Astrocyte of the cerebellum (primary cell): ENCODE results near the gene ABCA4.

Experiments
- DNase-seq: peaks from one replicate; pipeline ENCODE4 v3.0.0-alpha.2; 2011; ENCODE audit warnings: low read depth
- H3K4me3 ChIP-seq: 2 replicates; pipeline ENCODE4 v1.5.1; 2011; ENCODE audit warnings: mild to moderate bottlenecking, low read depth, low read length, moderate library complexity
- in situ Hi-C: cut with HindIII; loops from 2 replicates; pipeline ENCODE4 v1.10.0; 2017; ENCODE audit warnings: low sequenced_read_pairs
- TF ChIP-seq, protein P1 (sequence below): IDR thresholded peaks from 2 replicates; pipeline ENCODE4 v1.5.1; 2012; ENCODE audit warnings: low read length, low read depth, moderate library complexity, mild to moderate bottlenecking; ENCODE audit errors: missing control alignments

Gene ABCA4

DNA sequence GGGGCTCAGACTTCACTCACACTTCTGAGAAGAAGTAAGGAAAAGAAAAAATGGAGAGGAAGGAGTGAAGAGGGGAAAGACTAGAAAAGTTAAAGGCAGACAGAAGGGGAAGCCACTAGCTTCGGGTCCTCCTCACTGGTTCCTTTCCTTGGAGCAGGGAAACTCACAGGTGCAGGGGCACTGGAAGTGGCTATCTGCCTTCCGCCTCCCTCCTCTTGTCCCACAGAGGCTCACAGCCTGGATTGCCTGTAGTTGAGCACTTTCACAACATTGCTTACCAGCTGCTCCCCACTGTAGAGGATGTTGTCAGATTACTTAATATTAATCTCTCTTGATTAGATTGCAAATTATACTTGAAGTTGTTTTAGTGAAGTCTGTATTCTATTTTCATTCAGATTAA is 21.6 kb upstream of the ABCA4 start:
- DNase-seq = no peak
- in situ Hi-C loops = no loop called here
- H3K4me3 ChIP-seq = no peak overlapping the region
- TF ChIP-seq, protein P1, sequence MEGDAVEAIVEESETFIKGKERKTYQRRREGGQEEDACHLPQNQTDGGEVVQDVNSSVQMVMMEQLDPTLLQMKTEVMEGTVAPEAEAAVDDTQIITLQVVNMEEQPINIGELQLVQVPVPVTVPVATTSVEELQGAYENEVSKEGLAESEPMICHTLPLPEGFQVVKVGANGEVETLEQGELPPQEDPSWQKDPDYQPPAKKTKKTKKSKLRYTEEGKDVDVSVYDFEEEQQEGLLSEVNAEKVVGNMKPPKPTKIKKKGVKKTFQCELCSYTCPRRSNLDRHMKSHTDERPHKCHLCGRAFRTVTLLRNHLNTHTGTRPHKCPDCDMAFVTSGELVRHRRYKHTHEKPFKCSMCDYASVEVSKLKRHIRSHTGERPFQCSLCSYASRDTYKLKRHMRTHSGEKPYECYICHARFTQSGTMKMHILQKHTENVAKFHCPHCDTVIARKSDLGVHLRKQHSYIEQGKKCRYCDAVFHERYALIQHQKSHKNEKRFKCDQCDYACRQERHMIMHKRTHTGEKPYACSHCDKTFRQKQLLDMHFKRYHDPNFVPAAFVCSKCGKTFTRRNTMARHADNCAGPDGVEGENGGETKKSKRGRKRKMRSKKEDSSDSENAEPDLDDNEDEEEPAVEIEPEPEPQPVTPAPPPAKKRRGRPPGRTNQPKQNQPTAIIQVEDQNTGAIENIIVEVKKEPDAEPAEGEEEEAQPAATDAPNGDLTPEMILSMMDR = no peak

DNA sequence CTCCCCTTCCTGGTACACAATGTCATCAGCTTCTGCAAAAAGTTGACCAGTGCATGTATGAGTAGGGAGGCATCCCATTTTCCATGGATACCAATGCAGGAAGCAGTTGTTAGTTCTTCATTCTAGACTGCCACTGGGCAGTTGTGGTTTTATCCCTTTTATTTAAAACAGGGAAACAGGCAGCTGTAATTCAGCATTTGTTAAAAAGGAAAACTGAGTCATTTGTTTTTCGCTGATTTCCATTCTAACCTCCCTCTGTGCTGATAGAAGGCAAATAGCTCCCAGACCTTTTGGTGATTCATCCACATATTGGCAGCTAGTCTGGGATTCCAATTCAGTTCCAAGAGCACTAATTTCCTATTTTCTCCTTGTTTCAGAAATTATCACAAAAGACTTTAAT is 21.1 kb upstream of the ABCA4 start:
- H3K4me3 ChIP-seq = no peak overlapping the region
- DNase-seq = peak; percentile 62
- in situ Hi-C loops = no loop called here
- TF ChIP-seq, protein P1 = no peak

DNA sequence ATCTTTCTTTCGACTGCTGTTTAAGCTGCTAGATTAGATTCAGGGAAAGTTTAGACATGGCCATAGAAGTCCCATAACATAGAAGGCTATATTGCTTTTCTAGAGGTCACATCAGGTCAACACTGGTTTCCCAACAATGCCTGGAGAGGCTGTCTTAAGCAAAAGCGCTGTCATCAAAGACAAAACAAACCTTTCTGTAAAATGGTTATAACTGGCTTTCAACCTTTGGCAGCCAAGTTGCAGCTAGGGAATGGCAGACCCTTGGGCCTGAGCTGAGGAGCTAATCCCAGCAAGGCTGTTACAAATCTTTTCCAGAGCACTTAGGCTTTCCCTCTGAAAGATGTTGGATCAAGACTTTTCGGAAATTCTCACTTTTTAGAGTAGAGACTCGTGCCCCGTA is 11.2 kb upstream of the ABCA4 start:
- TF ChIP-seq, protein P1 = no peak
- in situ Hi-C loops = no loop called here
- no peak overlapping the region for H3K4me3 ChIP-seq
- no peak for DNase-seq

DNA sequence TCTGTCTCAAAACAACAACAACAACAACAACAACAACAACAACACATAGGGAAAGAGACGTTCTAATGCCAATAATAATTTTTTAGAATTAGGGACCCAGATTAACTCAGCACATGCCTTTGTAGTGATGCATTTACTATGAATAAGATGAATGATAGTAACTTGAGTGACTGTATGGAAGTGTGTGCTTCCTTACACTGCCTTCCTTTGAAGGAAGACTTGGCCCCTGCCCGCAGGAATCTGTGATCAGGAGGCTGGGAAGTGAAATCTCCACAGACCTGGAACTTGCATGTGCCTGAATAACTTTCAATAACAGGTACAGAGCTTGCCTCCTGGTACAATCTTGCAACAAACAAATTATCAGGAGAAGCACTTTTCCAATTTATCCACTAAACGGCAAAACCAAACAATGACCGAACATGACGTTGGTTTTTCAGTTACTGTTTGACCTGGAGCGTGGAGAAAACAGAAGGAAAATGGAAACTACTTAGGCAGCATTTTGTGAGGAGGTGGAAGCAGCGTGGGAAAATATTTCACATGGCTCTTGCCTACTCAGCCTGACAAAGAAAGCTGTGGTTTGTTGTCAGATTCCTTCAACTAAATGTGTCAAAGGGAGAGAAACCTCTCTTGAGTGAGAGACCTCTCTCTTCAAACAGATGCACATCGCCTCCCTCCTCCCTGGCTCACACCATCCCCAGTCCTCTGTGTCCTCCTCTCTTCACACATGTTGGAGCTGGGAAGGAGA is 10.1 kb upstream of the ABCA4 start:
- H3K4me3 ChIP-seq = no peak overlapping the region
- TF ChIP-seq, protein P1 = no peak
- in situ Hi-C loops = no loop called here
- DNase-seq = peak; percentile 72

DNA sequence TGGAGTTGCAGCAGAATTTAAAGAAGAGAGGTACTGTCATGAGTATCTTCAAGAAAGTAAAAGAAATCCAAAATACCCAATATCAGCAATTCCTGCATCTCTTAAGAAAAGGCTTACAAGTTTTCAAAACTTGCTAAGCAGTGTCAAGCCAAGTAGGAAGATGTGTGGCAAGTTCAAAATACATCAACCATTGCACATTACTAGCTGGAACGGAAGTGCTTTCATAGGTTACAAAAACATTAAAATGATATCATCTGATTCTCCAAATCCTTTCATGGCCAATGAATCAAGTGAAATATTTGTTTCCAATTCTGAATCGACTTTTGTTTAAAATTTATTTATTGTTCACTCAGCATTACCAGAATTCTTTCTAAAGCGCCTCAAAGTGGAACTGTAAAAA is 5.7 kb upstream of the ABCA4 start:
- no peak for DNase-seq
- TF ChIP-seq, protein P1 = no peak
- in situ Hi-C loops = no loop called here
- H3K4me3 ChIP-seq = no peak overlapping the region

DNA sequence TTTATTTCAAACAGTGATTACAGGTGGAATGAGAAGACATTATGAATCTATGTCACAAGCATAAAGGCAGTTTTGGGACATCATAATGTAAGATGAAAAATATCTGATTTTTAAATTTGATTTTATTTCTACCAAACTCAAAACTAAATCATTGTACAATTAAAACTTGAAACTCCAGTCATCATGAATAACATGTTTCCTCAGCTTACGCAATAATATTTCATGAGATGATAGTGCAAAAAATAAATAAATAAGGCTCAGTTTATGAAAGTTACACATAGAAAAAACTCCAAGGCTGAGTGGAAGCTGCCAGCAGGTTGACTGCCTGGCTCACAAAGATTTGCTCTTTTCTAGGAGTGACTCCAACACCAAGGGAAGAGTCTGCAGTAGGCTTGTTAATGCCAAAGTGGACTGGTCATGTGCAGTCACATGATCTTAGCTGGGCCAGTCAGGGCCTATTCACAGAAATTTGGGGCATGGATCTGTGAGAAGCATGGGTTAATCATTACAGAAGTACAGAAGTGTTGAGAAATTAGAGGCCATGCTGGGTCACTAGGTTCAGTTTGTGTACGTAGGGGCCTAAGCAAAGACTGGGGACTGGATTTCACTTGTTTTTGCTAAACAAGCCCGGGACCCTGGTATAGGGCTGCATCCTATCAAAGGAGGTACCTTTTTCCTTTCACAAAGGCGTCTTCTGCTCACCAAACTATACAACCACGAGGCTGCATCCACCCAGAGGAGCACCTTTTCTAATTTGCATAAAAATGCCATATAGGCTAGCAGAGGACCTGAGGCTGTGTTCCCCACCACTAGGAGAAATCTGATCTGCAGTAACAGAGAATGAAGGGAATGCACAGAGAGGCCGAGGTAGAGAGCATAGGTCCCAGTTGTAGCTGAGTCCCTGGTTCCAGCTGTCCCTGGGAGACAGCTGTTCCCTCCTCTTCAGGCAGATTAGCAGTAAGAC is 4.9 kb upstream of the ABCA4 start:
- in situ Hi-C loops = no loop called here
- no peak for DNase-seq
- TF ChIP-seq, protein P1 = no peak
- H3K4me3 ChIP-seq = no peak overlapping the region
